Aorta (tissue), 5 donors: ENCODE measurements around the gene KMT2E. TPM values are rescaled to one million over a fixed set of nuclear protein-coding genes. Genes with fewer than 3 reads are reported as not detected.
A peak's percentile ranks its signal among the peaks of the same experiment; 100 is the strongest.

Source experiments
- ATAC-seq: fragments of 200-7000 bp; cut with Tn5 transposase; one replicate; pipeline ENCODE4 v1.9.1; 2022; ENCODE audit warnings: moderate library complexity; ENCODE audit not compliant: low FRiP score
- DNase-seq, 2 donors: peaks; one replicate each; pipeline ENCODE4 v3.0.0-alpha.2; 2020
- H3K27ac ChIP-seq, 2 donors: one replicate each; pipeline ENCODE4 v1.5.1; 2013; ENCODE audit warnings: low read length in 2 of 2, mild to moderate bottlenecking in 2 of 2, moderate library complexity in 2 of 2, control low read depth in 1 of 2, inconsistent platforms in 1 of 2, low read depth in 1 of 2
- H3K27me3 ChIP-seq, 2 donors: one replicate each; pipeline ENCODE4 v1.6.1; 2013; ENCODE audit warnings: control low read depth in 1 of 2, low read length in 1 of 2, mild to moderate bottlenecking in 1 of 2, moderate library complexity in 1 of 2; ENCODE audit not compliant: insufficient read depth in 2 of 2, control insufficient read depth in 1 of 2
- H3K36me3 ChIP-seq, 2 donors: one replicate each; pipeline ENCODE4 v1.6.1; 2013; ENCODE audit warnings: control low read depth in 1 of 2, low read length in 1 of 2, mild to moderate bottlenecking in 1 of 2; ENCODE audit not compliant: insufficient read depth in 2 of 2, control insufficient read depth in 1 of 2
- H3K4me1 ChIP-seq, 2 donors: one replicate each; pipeline ENCODE4 v1.6.1; 2013; ENCODE audit warnings: low read length in 2 of 2, control low read depth in 1 of 2, mild to moderate bottlenecking in 1 of 2, moderate library complexity in 1 of 2; ENCODE audit not compliant: insufficient read depth in 2 of 2, control insufficient read depth in 1 of 2
- H3K4me3 ChIP-seq, 2 donors: one replicate each; pipeline ENCODE4 v1.5.1; 2013; ENCODE audit warnings: low read length in 2 of 2, control low read depth in 1 of 2, mild to moderate bottlenecking in 1 of 2
- H3K9me3 ChIP-seq: one replicate; pipeline ENCODE4 v1.6.1; 2013; ENCODE audit warnings: mild to moderate bottlenecking, low read length; ENCODE audit not compliant: control insufficient read depth
- WGBS, 2 donors: extraction: QIAGEN DNeasy Blood & Tissue Kit; methylation state at CpG; one replicate each; pipeline ENCODE4 v1.1.7; 2013; 5-methylcytosine and 5-hydroxymethylcytosine counted together
- intact Hi-C, 2 donors: fragments of 100-400 bp; cut with DNase I; formaldehyde crosslinking; loops; one replicate each; pipeline versions ENCODE4 v1.14.2 to v1.15.0; 2022
- polyA plus RNA-seq, 2 donors: library from polyadenylated mRNA; stranded (reverse); fragments of 200-250 nt; gene quantifications; one replicate each; pipeline ENCODE4 v1.2.3, GENCODE V29; 2013
- total RNA-seq, 2 donors: library from RNA; stranded (reverse); fragmentation: NEBNext Ultra II Directional; extraction: Animal tissue kit (Norgen Biotek cat#: 25700); gene quantifications; one replicate each; pipeline ENCODE4 v1.2.1, GENCODE V29; 2021
- donor health status: healthy with polysubstance abuse.
- donor health status: Bipolar disorder and iron deficiency.
- donor health status: DM: no; HTN: no; CAD: no.
- donor health status: DM: no; HTN: no; CAD: no.
- donor health status: DM: yes; HTN: yes; CAD: no.

The KMT2E gene
- total and polyA plus RNA-seq, 4 donors: 16.5 to 156 (median 84.0) TPM

DNA sequence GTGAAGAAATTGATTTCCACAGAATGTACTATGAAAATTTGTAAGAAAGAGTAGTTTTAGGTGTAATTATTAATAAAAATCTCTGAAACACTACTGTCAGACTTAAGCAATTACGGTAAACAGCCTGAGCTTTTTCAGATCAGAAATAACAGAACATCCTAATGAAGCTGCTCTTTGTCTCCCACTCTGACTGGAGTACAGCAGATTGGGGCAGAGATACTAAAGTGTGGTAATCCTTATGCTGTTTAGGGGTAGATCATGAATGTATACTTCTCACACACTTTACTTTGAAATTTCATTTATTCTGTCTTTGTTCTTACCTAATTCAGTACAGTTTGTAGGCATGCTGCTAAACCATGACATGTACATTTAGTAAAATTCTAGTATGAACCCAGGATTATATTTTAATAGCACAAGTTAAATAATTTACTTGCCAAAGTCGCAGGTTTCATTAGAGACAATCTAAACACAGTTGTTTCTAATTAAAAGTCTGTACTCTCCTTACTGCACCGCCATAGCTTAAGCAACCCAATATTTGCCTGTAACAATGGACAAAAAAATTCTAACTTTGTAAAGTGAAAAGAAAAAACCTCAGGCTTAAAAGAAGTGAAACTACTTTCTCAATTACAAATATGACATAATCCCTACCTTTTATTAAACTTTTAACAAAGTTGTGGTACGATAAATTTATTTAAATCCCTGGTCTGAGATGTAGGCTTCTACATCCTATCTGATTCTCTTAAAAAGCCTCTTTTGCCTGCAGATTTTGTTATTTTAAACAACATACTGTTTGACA, 88.8 kb downstream of the KMT2E start:
- H3K4me3 ChIP-seq: no peak overlapping the region
- peaks cover 0 to 2% of the 10 kb centered on the region in 2 donors for H3K4me1 ChIP-seq
- no peak for DNase-seq
- no peaks in the 10 kb centered on the region for H3K27me3 ChIP-seq
- intact Hi-C loops: loop anchor here in 1 of 2 donors (5.0 kb wide), 1 partner anchor 120 kb away; no protein-coding TSS in a partner anchor
- WGBS, 2 donors: 33 to 43% methylated on average over 4 of the region's 4 CpGs
- no peak overlapping the region for H3K27ac ChIP-seq
- no peak for ATAC-seq
- H3K36me3 ChIP-seq: peaks cover 3 to 5% of the 10 kb centered on the region in 2 donors
- H3K9me3 ChIP-seq: no peaks in the 10 kb centered on the region

DNA sequence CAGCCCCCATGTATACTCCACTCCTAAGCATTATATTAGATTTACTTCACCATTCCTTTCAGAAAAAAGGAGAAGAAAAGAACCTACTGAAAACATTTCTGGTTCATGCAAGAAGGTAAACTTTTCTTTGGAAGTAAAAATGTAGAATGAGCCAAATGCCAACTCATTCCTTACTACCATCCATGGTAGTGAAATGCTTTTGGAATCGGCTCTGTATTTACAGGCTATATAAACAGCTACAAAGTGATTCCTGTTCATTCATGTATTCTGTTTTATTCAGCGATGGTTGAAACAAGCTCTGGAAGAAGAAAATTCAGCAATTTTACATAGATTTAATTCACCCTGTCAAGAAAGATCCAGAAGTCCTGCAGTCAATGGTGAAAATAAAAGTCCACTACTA, 91.6 kb downstream of the KMT2E start:
- Histone ChIP-seq H3K4me3 (no peak overlapping the region), H3K36me3 (peaks cover 7% of the 10 kb centered on the region in 2 donors), H3K27me3 (no peaks in the 10 kb centered on the region), H3K4me1 (peaks cover 0 to 2% of the 10 kb centered on the region in 2 donors), H3K27ac (peak overlapping the region in 1 of 2 donors; percentile 67), H3K9me3 (no peaks in the 10 kb centered on the region)
- WGBS, 2 donors: 2 to 6% methylated on average over 2 of the region's 2 CpGs
- intact Hi-C loops: no loop called here
- DNase-seq: no peak
- no peak for ATAC-seq

DNA sequence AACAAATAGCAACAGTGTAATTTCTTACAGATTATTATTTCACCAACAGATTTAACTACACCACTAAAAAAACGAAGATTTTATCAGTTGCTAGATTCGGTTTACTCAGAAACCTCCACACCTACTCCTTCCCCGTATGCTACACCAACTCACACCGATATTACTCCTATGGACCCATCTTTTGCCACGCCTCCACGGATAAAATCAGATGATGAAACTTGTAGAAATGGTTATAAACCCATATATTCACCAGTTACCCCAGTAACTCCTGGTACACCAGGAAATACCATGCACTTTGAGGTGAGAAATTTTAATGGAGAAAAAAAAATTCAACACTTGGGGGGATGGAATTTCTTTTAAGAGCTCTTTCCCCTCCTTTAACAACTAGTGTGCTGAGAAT, 92.5 kb downstream of the KMT2E start:
- H3K9me3 ChIP-seq: no peaks in the 10 kb centered on the region
- no peak overlapping the region for H3K27ac ChIP-seq
- H3K4me1 ChIP-seq: peaks cover 0 to 2% of the 10 kb centered on the region in 2 donors
- ATAC-seq (no peak), DNase-seq (no peak)
- no peak overlapping the region for H3K4me3 ChIP-seq
- intact Hi-C loops: no loop called here
- H3K36me3 ChIP-seq: peaks cover 7% of the 10 kb centered on the region in 2 donors
- H3K27me3 ChIP-seq: no peaks in the 10 kb centered on the region
- 83 to 84% methylated on average over 6 of the region's 6 CpGs for WGBS, 2 donors

DNA sequence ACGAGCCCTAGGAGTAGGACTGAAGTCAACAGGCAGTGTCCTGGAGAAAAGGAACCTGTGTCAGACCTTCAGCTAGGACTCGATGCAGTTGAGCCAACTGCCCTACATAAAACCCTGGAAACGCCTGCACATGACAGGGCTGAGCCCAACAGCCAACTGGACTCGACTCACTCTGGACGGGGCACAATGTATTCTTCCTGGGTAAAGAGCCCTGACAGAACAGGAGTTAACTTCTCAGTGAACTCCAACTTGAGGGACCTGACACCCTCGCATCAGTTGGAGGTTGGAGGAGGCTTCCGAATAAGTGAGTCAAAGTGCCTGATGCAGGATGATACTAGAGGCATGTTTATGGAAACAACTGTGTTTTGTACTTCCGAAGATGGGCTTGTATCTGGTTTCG, 93.5 kb downstream of the KMT2E start:
- intact Hi-C loops: no loop called here
- Histone ChIP-seq H3K4me3 (no peak overlapping the region), H3K9me3 (no peaks in the 10 kb centered on the region), H3K4me1 (peaks cover 0 to 2% of the 10 kb centered on the region in 2 donors), H3K36me3 (peaks cover 7 to 12% of the 10 kb centered on the region in 2 donors), H3K27me3 (no peaks in the 10 kb centered on the region), H3K27ac (no peak overlapping the region)
- DNase-seq: no peak
- WGBS, 2 donors: 72 to 76% methylated on average over 9 of the region's 9 CpGs
- no peak for ATAC-seq

DNA sequence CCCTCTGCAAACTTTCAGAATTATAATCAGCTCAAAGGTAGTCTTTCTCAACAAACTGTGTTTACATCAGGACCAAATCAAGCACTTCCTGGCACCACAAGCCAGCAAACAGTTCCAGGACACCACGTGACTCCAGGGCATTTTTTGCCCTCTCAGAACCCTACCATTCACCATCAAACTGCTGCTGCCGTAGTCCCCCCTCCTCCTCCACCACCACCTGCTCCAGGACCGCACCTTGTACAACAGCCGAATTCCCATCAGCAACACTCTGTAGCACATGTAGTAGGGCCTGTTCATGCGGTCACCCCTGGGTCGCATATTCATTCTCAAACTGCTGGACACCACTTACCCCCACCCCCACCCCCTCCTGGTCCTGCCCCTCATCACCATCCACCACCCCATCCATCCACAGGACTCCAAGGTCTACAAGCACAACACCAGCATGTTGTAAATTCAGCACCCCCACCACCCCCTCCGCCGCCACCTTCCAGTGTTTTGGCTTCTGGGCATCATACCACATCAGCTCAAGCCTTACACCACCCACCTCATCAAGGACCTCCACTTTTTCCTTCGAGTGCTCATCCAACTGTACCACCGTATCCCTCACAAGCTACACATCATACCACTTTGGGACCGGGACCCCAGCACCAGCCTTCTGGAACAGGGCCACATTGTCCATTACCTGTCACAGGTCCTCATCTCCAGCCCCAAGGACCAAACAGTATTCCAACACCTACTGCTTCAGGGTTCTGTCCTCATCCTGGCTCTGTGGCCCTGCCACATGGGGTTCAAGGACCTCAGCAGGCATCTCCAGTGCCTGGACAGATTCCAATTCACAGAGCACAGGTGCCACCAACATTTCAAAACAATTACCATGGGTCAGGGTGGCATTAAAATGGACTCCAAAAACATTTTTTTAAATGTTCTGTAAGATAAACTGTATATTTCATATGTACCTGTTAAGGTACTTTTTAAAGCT, 98.7 kb downstream of the KMT2E start:
- intact Hi-C loops: no loop called here
- Histone ChIP-seq H3K27me3 (no peaks in the 10 kb centered on the region), H3K27ac (no peak overlapping the region), H3K4me1 (no peaks in the 10 kb centered on the region), H3K36me3 (peaks cover 2 to 12% of the 10 kb centered on the region in 2 donors), H3K4me3 (no peak overlapping the region), H3K9me3 (no peaks in the 10 kb centered on the region)
- WGBS, 2 donors: 76 to 81% methylated on average over 11 of the region's 11 CpGs
- DNase-seq (no peak), ATAC-seq (peak; percentile 49)

DNA sequence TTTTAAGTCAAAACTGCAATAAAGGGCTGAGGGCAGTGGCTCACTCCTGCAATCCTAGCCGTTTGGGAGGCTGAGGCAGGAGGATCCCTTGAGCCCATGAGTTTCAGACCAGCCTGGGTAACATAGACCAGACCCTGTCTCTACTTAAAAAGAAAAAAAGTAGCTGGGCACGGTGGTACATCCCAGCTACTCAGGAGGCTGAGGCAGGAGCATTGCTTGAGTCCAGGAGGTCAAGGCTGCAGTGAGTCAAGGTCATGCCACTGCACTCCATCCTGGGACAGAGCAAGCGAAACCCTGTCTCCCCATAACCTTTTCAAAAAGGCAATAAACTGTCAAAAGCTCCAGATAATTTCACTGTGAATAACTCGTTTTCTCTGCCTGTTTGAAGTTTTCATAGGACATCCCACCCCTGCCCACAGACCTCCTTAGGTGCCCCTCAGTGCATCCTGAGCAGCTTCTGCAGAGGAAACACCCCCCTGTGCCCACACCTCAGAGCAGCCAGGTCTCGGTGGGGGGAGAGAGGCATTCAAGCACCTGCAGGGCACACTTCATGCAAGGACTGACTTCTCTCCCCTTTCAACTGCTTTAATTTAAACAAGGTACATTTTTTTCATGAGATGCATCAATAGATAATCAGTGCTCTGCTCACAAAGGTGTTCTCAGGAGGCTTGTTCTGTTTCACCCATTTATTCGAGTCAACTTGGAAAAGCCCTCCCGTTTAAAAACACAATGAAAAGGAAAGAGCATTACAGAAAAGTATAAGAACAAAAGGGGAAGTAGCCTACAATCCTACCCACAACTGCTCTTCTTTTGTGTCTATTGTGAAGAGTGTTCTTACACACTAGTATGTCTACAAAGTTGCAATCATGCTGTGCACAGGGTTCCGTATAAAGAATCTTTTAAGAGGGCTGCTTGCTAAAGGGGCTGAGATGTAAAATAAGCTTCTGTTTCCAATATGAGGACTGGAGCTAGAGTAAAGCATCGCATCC, 104.9 kb downstream of the KMT2E start:
- H3K9me3 ChIP-seq: no peaks in the 10 kb centered on the region
- intact Hi-C loops: no loop called here
- DNase-seq: no peak
- H3K4me1 ChIP-seq: peaks cover 0 to 2% of the 10 kb centered on the region in 2 donors
- H3K27me3 ChIP-seq: no peaks in the 10 kb centered on the region
- H3K36me3 ChIP-seq: peaks cover 0 to under 1% of the 10 kb centered on the region in 2 donors
- no peak overlapping the region for H3K4me3 ChIP-seq
- no peak for ATAC-seq
- WGBS, 2 donors: 83 to 84% methylated on average over 9 of the region's 9 CpGs
- H3K27ac ChIP-seq: no peak overlapping the region

DNA sequence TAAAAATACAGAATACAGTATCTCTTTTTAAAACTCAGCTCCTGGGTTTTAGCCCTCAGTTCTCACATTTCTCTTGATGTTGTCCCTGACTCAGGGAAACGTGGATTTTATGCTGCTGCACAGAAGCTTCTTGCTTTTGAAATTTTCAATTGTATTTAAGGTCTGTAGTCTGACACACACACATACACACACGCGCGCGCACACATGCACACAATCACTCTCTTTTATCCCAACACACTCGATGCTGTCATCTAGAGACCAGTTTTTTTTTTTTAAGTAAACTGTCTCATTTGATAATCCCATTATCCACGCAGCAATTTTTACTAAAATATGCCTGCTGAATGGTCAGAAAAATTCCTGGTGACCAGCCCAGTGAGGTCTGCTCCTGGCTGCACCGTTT, 108.6 kb downstream of the KMT2E start:
- ATAC-seq (no peak), DNase-seq (no peak)
- Histone ChIP-seq H3K4me1 (peaks cover 0 to 2% of the 10 kb centered on the region in 2 donors), H3K27me3 (no peaks in the 10 kb centered on the region), H3K27ac (no peak overlapping the region), H3K4me3 (no peak overlapping the region), H3K9me3 (no peaks in the 10 kb centered on the region), H3K36me3 (peaks cover 0 to 2% of the 10 kb centered on the region in 2 donors)
- 80% methylated on average over 8 of the region's 8 CpGs for WGBS, 2 donors
- intact Hi-C loops: no loop called here

DNA sequence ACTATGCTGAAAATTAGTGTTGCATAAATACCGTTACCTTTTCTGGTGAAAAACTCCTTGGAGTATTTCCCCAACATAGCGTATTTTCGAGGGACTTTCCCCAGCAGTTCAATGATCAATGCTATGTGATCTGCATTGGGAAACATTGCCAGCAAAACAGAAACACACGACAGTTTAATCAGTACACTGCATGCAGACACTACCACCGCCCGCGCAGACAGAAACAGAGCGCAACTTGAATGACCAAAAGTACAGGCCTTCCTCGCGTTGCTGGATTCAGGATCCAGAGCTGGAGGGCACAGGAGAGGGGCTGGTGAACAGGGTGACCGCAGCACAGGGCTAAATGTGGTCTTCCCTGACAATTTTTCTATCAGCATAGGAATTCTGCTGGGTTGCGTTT, 111.7 kb downstream of the KMT2E start:
- H3K36me3 ChIP-seq: peaks cover 0 to 2% of the 10 kb centered on the region in 2 donors
- DNase-seq (no peak), ATAC-seq (no peak)
- 96% methylated on average over 12 of the region's 12 CpGs for WGBS, 2 donors
- intact Hi-C loops: no loop called here
- H3K27ac ChIP-seq: no peak overlapping the region
- no peaks in the 10 kb centered on the region for H3K27me3 ChIP-seq
- no peaks in the 10 kb centered on the region for H3K4me1 ChIP-seq
- no peaks in the 10 kb centered on the region for H3K9me3 ChIP-seq
- no peak overlapping the region for H3K4me3 ChIP-seq
